ELF-1 (cell line): ENCODE results near the gene PPIF.
"Not testable (repeated sequence)": the region's sequence is repeated elsewhere in the genome, so short reads cannot be mapped to it uniquely, and the experiment has no call there.

ENCODE experiments used
- DNase-seq: peaks from one replicate; pipeline ENCODE4 v3.0.0-alpha.2; 2016; ENCODE audit warnings: low read depth, low spot score

Gene PPIF

GRCh38 chr10:79331226-79331625 is 16.0 kb upstream of the PPIF start:
- DNase-seq, result no peak

DNA sequence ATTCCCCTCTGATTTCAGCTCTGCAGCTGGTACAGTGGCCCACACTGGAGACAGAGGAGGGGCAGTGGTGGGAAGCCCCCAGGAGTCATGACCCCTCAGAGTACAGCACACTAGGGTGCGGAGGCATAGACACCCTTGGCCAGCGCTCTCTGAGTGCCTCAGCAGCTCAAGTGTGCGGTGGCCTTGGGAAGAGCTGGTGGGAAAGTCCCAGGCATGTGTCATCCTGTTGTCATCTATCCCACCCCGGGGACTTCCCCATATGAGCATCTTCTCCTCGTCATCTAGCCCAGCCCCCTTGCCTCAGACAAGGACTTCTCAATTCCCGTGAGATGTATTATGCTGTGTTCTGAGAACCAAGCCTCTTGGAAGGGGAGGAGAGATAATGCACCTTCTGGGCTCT is 15.6 kb upstream of the PPIF start:
- no peak for DNase-seq

GRCh38 chr10:79332610-79333315 is 14.5 kb upstream of the PPIF start:
- not testable (repeated sequence) for DNase-seq

- DNase-seq, result no peak
Measured at GRCh38 chr10:79333513-79333912, 13.8 kb upstream of the PPIF start.

DNA sequence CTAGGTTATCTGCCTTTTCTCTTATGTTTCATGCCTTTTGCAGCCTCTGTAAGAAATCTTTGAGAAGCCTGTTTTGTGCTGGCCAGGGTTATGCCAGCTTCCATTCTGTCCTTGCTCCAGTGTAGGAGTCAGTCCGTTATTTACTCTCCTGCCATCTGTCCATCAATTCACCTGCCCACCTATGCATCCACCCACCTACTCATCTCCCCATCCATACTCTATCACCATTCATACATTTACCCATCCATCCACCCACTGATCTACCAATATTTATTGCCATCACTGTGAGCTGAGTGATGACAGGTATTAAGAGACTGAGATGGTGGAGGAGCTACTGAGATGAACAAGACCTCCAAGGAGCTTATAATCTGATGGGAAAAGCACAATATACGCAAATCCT is 12.7 kb upstream of the PPIF start:
- DNase-seq, result no peak

DNA sequence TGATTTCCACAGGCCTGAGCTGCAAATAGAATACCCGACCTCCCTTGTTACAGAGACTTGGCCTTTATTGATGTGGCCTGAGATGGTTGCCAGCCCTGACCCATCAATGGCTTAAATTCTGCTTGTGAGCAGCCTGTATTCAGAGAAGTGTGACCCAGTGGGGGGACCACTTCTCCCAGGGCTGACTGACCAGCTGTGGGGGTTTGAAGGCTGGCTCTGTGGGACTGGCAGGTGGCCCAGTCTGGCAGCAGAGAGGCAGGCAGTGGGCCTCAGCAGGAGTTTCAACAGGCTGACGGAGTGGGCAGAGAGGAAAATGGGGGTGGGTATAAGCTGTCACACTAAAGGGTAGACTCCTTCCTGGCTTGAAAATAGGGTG is 12.2 kb upstream of the PPIF start:
- DNase-seq, result no peak

DNA sequence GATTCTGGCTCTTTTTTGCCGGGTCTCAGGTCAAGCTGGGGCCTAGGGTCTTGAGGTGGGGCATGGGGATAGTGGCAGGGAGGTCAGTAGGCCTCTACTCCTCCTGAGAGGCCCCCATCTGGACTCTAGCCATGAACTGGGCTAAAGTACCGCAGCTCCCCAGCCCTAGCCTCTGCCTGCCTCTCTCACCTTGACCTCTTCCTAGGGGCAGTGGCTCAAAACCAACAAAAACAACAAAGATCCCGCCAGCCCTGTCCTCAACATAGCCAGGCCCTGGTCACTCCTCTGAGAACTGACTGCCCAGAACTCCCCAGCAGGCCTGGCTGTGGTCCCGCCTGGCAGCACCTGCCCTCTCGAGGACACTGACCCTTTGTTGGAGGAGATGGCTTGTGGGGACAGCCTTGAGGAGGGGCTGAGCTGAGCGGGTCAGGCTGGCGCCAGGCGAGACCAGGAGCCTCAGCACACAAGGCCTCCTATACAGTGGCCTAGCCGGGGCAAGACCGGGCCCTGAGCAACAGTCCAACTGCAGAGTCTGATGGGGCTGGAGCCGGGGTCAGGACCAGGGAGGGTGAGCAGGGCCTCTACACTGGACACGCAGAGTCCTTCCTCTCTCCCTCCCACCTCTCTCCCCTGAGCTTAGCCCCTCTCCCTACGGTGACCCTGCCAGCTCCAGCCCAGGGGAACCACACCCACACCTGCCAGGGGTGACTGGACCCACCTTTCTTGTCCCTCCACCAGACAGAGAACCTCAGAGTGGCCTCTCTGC is 11.6 kb upstream of the PPIF start:
- DNase-seq, result no peak

- DNase-seq, result no peak
Measured at GRCh38 chr10:79336276-79336675, 11.0 kb upstream of the PPIF start.

DNA sequence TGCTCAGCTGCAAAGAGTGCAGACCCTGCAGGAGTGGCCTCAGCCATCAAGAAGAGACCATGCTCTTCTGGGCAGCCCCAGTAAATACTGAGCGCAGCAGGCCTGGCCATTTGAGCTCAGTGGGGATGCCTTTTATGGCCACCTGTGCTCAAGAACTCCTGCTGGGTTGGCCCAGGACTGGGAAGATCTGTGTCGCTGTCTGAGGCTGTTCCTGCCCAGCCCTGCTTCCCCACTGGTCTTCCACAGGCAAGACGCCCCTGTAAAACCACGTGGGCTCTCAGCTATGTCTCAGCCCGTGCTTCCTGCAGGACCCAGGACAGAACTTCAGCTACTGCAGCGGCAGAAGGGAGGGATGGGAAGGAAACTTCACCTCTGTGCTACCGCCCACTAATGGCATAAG is 10.5 kb upstream of the PPIF start:
- DNase-seq, result peak; percentile 75

- DNase-seq, result not testable (repeated sequence)
Measured at GRCh38 chr10:79337783-79338469, 9.3 kb upstream of the PPIF start.

- DNase-seq, result no peak
Measured at GRCh38 chr10:79339266-79339665, 8.0 kb upstream of the PPIF start.

DNA sequence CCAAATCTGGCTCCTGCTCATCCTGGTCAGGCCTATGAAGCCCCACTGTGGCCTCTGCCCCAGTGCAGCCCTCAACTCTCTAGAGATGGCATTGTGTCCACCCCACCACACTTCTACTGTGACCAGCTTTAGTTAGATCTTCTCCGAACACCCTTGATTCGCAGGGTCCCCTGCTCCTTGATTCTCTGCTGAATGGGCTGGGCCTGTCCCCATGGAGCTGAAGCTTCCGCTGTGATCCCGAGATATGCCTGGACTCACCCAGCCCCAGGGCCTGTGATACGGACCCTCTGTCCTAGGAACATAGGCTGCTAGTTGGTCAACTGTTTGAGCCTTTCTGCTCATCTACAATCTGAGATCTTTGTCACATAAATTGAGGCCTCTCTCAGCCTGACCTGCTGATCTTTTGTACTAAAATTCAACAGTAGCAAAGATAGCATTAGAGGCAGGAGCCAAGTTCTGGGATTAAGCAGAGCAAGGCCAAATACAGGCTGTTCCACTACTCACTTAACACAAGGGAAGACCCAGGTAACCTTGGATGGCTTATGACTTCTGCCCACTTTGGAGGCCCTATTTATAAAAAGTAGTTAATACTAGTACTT is 6.5 kb upstream of the PPIF start:
- DNase-seq, result no peak

- no peak for DNase-seq
Measured at GRCh38 chr10:79342295-79342761, 4.9 kb upstream of the PPIF start.

- DNase-seq, result no peak
Measured at GRCh38 chr10:79342811-79343561, 4.3 kb upstream of the PPIF start.

DNA sequence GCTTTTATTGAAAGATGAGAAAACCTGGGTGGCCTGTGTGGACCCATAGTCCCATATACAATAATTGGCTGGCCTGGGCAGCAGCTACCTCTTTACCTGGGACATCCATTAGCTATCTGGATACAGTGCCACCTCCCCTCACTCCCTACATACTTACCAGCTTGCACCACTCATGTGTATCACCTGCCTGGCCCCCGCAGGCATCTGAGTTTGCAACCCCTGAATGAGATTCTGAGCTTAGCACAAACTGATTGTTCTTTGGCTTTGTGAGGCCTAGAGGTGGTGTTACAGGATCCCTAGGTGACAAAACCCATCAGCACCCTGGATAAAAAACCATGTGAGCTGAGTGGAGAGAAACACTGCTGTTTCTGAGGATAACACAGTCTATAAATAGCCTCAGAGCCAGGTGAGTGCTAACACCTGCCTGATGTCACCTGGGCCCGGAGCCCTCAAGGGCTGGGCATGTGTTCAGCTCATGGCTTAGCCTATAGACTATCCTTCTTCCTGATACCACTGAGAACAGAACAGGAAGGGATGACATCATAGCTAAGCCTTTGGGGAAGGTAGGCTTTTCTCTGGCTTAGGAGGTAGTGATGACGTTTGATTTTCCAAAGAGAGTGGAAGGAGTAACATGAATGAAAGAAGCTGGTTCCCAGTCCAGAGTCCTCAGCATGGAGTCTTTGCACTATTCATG is 2.6 kb upstream of the PPIF start:
- DNase-seq, result no peak

DNA sequence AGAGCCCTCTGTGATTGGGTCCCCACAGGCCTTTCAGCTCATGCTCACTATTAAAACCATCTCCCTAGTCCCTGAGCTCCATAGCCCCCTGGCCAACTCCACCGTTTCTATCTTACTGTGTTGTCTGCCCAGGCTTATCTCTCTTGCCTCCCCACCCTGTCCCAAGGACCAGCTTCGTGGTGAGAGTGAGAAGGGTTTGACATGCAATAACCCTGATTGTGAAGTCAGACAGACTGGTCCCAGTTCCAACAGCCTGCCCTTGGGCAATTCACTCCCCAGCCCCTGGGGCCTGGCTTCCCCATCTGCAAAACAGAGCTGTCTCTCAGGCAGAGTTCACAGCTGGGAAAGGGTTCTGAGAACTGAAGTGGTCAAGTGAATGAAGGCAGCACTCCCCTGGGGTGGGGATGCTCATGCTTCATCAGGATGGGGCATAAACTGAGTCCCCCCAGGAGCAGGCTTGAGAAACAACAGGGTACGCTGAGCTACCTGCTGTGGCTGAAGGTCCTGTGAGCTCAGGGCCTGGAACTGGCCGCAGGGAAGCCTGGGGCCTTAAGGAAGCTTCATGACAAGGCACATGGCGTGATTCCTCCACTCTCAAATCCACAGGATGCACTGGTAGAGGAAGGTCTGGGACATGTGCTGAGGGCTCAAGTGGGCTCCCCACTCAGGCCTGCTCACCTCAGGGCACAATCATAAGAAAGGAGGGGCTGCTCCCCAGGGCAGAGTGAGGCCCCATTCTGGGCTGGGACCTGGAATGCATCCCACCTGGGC is 1.8 kb upstream of the PPIF start:
- no peak for DNase-seq

DNA sequence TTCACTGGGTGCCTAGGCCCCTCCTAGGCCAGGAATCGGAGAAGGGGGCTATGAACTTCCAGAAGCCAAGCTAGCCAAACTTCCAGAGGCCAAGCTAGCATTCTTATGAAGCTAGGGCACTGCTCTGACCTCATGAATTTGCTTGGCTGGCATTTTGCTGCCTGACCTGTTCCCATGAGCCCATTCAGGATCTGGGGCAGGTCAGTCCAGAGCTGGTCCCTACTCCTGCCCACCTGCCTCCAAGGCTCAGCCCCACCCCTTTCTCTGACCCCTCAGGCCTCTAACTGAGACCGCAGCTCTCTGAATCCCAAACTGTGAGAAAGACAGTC is 1.3 kb upstream of the PPIF start:
- DNase-seq, result no peak

DNA sequence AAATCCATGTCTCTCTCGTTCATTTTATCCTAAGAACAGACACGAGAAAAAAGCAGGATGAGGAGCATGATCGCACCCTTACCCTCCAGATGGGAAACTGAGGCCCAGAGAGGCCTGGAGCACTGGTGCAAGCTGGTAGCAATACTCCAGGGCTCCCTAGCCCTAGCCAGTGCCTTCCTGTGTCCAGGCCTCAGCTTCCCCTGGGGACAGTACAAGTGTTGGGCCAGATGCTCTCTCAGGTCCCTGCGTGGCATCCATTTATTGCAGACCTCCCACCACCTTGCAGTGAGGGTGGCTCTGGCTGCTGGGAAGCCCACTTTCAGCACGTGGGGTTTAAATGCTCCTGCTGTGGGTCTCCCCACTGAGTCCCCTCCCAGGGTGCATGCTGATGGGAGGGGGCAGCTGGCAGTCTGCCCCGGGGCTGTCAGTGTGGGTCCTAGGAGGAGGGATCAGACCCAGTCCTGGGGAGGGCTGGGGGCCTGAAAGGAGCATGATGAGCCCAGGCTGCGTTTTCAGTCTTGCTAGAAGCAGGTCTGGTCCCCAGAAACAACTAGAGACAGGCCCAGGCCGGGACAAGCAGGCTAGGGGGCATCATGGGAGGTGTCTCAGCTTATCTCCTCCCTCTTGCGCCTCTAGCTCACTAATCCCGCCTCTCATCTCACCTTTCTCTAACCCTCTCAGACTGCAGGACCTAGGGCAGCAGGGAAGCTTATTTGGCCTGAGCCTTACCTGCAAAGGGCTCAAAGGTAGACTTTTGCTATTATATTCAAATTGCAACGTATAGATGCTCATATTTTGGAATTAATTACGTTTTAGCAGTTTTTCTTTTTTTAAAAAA is 662 bp upstream of the PPIF start:
- DNase-seq, result peak; percentile 67

DNA sequence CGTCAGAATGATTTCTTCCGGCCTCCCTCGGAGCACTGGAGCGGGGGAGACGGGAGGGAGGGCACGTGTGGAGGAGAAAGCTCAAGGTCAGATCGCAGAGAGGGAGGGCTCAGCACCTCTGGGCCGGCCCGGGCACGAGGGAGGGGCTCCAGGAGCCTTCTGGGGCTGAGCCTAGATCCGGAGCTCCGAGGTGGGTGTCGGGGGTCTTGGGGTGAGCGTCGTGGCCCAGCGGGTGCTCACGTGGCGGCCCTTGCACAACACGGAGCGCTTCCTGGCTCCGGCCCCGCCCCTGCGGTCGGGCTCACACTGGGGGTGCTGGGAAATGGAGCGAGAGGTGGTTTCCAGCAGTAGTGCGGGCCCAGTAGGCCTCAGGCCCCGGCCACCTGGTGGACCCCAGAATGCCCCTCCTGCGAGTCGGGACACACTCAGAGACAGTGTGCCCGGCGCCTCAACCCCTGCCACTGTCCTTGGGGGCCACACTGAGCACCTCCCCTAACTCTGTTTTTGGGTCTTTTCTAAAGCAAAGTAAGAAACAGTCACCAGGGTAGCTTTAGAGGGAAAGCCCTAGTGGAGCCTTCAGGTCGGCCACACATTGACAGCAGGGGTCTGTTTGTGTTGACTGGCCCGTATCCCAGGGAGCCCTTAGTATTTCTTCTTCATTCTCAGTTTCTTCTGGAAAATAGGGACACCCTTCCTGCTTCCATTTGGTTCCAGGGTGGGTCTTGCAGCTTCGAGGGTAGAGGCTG is 798 bp downstream of the PPIF start:
- peak; percentile 58 for DNase-seq
